MM.1S (cell line): Measurements from ENCODE around the gene CHD6.

Experiments used
- CTCF ChIP-seq: fragments of 300-600 bp; sonication (generic); IDR thresholded peaks from 2 replicates; pipeline ENCODE4 v1.5.1; 2016; ENCODE audit warnings: antibody characterized with exemption, low read length, mixed read lengths
- EZH2 ChIP-seq: fragments of 300-600 bp; sonication (generic); optimal IDR thresholded peaks from 2 replicates; pipeline ENCODE3; 2017; ENCODE audit warnings: low read depth, mild to moderate bottlenecking, antibody characterized with exemption, low read length, mixed read lengths
- EZH2phosphoT487 ChIP-seq: fragments of 300-600 bp; sonication (generic); IDR thresholded peaks from 2 replicates; pipeline ENCODE4 v1.6.1; 2018; ENCODE audit warnings: antibody characterized with exemption, low read length

- no peak for TF ChIP-seq CTCF
- TF ChIP-seq EZH2phosphoT487 = no peak
- no peak for TF ChIP-seq EZH2
These were observed 250.8 kb downstream of the CHD6 start for GRCh38 chr20:41367393-41367695.
